DND-41 (cell line): ENCODE measurements around the gene CYP46A1.
"Not testable (repeated sequence)": the region's sequence is repeated elsewhere in the genome, so short reads cannot be mapped to it uniquely, and the experiment has no call there.

Experiments used
- ATAC-seq: fragments of 200-7000 bp; cut with Tn5 transposase; 3 replicates; pipeline ENCODE4 v1.9.1; 2021; ENCODE audit warnings: low read depth; ENCODE audit not compliant: insufficient read depth
- DNase-seq: peaks from one replicate; pipeline ENCODE4 v3.0.0-alpha.2; 2020
- H2AFZ ChIP-seq: 2 replicates; pipeline ENCODE4 v1.6.0; 2012; ENCODE audit warnings: low read depth, low read length
- H3K27ac ChIP-seq: 2 replicates; pipeline ENCODE4 v1.5.1; 2012; ENCODE audit warnings: low read length, inconsistent platforms
- H3K27me3 ChIP-seq: fragments of 200-600 bp; sonication (generic); 2 replicates; pipeline ENCODE4 v1.6.0; 2012; ENCODE audit warnings: low read length, mild to moderate bottlenecking, inconsistent platforms; ENCODE audit not compliant: insufficient read depth, poor library complexity
- H3K36me3 ChIP-seq: 2 replicates; pipeline ENCODE4 v1.5.1; 2012; ENCODE audit warnings: low read length, inconsistent platforms; ENCODE audit not compliant: insufficient read depth
- H3K4me1 ChIP-seq: 2 replicates; pipeline ENCODE4 v1.5.1; 2012; ENCODE audit warnings: mild to moderate bottlenecking, low read length; ENCODE audit not compliant: insufficient read depth
- H3K4me2 ChIP-seq: 2 replicates; pipeline ENCODE4 v1.6.0; 2012; ENCODE audit warnings: mild to moderate bottlenecking, moderate library complexity, low read length, inconsistent platforms; ENCODE audit not compliant: insufficient read depth
- H3K4me3 ChIP-seq, 2 experiments: fragments of 200-600 bp in 1 of 2; shearing (Covaris generic) in 1 of 2; 2 replicates each; pipeline ENCODE4 v1.5.1; 2012 to 2016; ENCODE audit warnings: inconsistent platforms in 2 of 2, low read length in 2 of 2, mild to moderate bottlenecking in 2 of 2, low read depth in 1 of 2, moderate library complexity in 1 of 2
- H3K79me2 ChIP-seq: 2 replicates; pipeline ENCODE4 v1.6.0; 2012; ENCODE audit warnings: low read length, inconsistent platforms; ENCODE audit not compliant: insufficient read depth
- H3K9ac ChIP-seq: 2 replicates; pipeline ENCODE4 v1.6.0; 2012; ENCODE audit warnings: low read depth, mild to moderate bottlenecking, inconsistent platforms, low read length, moderate library complexity
- H3K9me3 ChIP-seq: 2 replicates; pipeline ENCODE4 v1.5.1; 2012; ENCODE audit warnings: low read length, moderate library complexity, mild to moderate bottlenecking, inconsistent platforms; ENCODE audit not compliant: insufficient read depth, severe bottlenecking
- H4K20me1 ChIP-seq: 2 replicates; pipeline ENCODE4 v1.6.0; 2012; ENCODE audit warnings: low read length; ENCODE audit not compliant: insufficient read depth
- CTCF ChIP-seq: IDR thresholded peaks from 2 replicates; pipeline ENCODE4 v1.5.1; 2012; ENCODE audit warnings: borderline replicate concordance, low read length, moderate library complexity, mild to moderate bottlenecking; ENCODE audit not compliant: poor library complexity, severe bottlenecking; ENCODE audit errors: extremely low read depth
- EZH2 ChIP-seq: IDR thresholded peaks from 3 replicates; pipeline ENCODE4 v1.6.1; 2012; ENCODE audit warnings: borderline replicate concordance, low read depth, mild to moderate bottlenecking, moderate library complexity, low read length, inconsistent platforms; ENCODE audit not compliant: severe bottlenecking

CYP46A1 gene

GRCh38 chr14:99636487-99636886, 47.6 kb upstream of the CYP46A1 start:
- no peaks in the 10 kb centered on the region for H3K4me1 ChIP-seq
- H3K36me3 ChIP-seq = no peaks in the 10 kb centered on the region
- H2AFZ ChIP-seq = no peak overlapping the region
- ATAC-seq (no peak), DNase-seq (no peak)
- H3K4me3 ChIP-seq = no peak overlapping the region
- no peak overlapping the region for H3K27ac ChIP-seq
- H3K27me3 ChIP-seq = no peaks in the 10 kb centered on the region
- H4K20me1 ChIP-seq = peaks cover 5% of the 10 kb centered on the region
- no peaks in the 10 kb centered on the region for H3K79me2 ChIP-seq
- no peak overlapping the region for H3K9ac ChIP-seq
- H3K9me3 ChIP-seq = no peaks in the 10 kb centered on the region
- H3K4me2 ChIP-seq = no peak overlapping the region
- TF ChIP-seq CTCF (no peak), EZH2 (no peak)

- TF ChIP-seq EZH2 = no peak
- TF ChIP-seq CTCF = no peak
- Histone ChIP-seq H2AFZ (no peak overlapping the region), H3K27me3 (no peaks in the 10 kb centered on the region), H3K4me2 (no peak overlapping the region), H3K4me1 (no peaks in the 10 kb centered on the region), H4K20me1 (peaks cover 5% of the 10 kb centered on the region), H3K9ac (no peak overlapping the region), H3K36me3 (no peaks in the 10 kb centered on the region), H3K4me3 (no peak overlapping the region), H3K27ac (no peak overlapping the region), H3K79me2 (no peaks in the 10 kb centered on the region), H3K9me3 (no peaks in the 10 kb centered on the region)
- DNase-seq (no peak), ATAC-seq (no peak)
Observed at GRCh38 chr14:99637624-99638023, 46.5 kb upstream of the CYP46A1 start.

GRCh38 chr14:99642771-99643170, 41.3 kb upstream of the CYP46A1 start:
- not testable (repeated sequence) for H3K4me3 ChIP-seq, H2AFZ ChIP-seq, H3K9me3 ChIP-seq, DNase-seq, H3K4me1 ChIP-seq, H3K27me3 ChIP-seq, H3K4me2 ChIP-seq, H3K9ac ChIP-seq, H3K36me3 ChIP-seq, H3K79me2 ChIP-seq, ATAC-seq, H3K27ac ChIP-seq, H4K20me1 ChIP-seq

GRCh38 chr14:99643343-99643742, 40.8 kb upstream of the CYP46A1 start:
- TF ChIP-seq CTCF (no peak), EZH2 (no peak)
- H3K36me3 ChIP-seq = no peaks in the 10 kb centered on the region

More at GRCh38 chr14:99643343-99643742, 40.8 kb upstream of the CYP46A1 start:
- no peak overlapping the region for H2AFZ ChIP-seq
- no peaks in the 10 kb centered on the region for H3K9me3 ChIP-seq
- no peak for DNase-seq
- no peak overlapping the region for H3K4me3 ChIP-seq
- H3K27me3 ChIP-seq = no peaks in the 10 kb centered on the region
- no peaks in the 10 kb centered on the region for H3K4me1 ChIP-seq
- no peak overlapping the region for H3K27ac ChIP-seq
- H3K79me2 ChIP-seq = no peaks in the 10 kb centered on the region
- ATAC-seq = no peak
- no peak overlapping the region for H3K4me2 ChIP-seq
- H3K9ac ChIP-seq = no peak overlapping the region
- H4K20me1 ChIP-seq = no peaks in the 10 kb centered on the region
